PFSK-1 (cell line): ENCODE data around the gene LRBA.

Source experiments
- FOXP2 ChIP-seq: optimal IDR thresholded peaks from 2 replicates; pipeline ENCODE3; 2011; ENCODE audit warnings: borderline replicate concordance, control low read depth, inconsistent platforms; ENCODE audit not compliant: insufficient read depth; ENCODE audit errors: extremely low read length, extremely low read depth
- POLR2AphosphoS5 ChIP-seq: IDR thresholded peaks from 2 replicates; pipeline ENCODE4 v1.6.1; 2012; ENCODE audit warnings: low read depth, mild to moderate bottlenecking, control low read depth, low read length, moderate library complexity
- SIN3A ChIP-seq: IDR thresholded peaks from 2 replicates; pipeline ENCODE4 v1.6.1; 2012; ENCODE audit warnings: mild to moderate bottlenecking, low read length, moderate library complexity, borderline replicate concordance; ENCODE audit not compliant: insufficient read depth
- TAF1 ChIP-seq: IDR thresholded peaks from 2 replicates; pipeline ENCODE4 v1.6.1; 2012; ENCODE audit warnings: low read length, control low read depth, borderline replicate concordance; ENCODE audit not compliant: insufficient read depth
- TF ChIP-seq, protein P1 (sequence below), 2 experiments: IDR thresholded peaks; 2 replicates each; pipeline versions ENCODE4 v1.6.1 to v1.8.0; 2011 to 2012; ENCODE audit warnings: low read depth in 2 of 2, low read length in 2 of 2, control low read depth in 1 of 2, inconsistent platforms in 1 of 2, mild to moderate bottlenecking in 1 of 2, moderate library complexity in 1 of 2; ENCODE audit not compliant: insufficient read depth in 1 of 2

LRBA gene

DNA sequence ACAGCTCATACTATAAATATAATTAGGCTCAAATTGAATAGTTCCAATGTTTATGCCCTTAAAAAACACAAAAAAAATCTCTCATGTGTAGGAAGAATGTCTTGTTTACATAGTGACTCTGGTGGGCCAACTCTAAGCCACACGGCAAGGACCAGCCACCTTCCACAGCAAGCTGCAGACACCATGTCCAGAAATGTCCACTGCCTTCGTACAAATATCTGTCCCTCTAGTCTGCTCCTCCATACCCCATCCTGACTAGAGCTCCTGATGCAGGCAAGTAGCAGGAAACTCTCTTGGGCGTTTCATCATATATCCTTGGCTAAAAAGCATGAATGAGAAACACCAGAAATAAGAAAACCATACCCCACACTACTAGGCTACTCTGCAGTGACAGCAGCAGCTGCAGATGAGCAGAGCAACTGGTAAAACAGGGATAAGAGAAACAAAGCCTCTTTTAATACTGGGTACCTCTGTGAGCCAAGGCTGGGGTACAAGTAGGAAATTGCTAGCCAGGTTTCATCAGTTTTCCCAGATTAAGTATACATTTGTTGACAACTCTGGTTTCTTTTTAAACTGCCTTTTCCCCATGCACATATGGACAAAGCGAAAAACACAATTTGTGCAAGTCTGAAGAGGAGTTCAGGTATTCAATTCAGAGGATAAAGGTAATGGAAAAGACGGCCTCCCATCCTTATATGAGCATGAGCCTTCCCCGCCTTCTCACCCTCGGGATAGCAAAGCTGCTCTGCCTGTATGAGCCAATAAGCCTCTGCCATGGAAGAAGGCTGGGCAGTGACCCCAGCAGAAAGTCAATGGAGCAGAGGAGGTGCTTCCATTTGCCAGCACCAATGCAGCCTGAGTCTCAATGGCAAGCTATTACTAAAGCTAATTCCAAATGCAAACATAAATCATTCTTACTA is 691.4 kb downstream of the LRBA start:
- TF ChIP-seq SIN3A (no peak), TAF1 (no peak), POLR2AphosphoS5 (no peak), FOXP2 (no peak)
- TF ChIP-seq, protein P1, sequence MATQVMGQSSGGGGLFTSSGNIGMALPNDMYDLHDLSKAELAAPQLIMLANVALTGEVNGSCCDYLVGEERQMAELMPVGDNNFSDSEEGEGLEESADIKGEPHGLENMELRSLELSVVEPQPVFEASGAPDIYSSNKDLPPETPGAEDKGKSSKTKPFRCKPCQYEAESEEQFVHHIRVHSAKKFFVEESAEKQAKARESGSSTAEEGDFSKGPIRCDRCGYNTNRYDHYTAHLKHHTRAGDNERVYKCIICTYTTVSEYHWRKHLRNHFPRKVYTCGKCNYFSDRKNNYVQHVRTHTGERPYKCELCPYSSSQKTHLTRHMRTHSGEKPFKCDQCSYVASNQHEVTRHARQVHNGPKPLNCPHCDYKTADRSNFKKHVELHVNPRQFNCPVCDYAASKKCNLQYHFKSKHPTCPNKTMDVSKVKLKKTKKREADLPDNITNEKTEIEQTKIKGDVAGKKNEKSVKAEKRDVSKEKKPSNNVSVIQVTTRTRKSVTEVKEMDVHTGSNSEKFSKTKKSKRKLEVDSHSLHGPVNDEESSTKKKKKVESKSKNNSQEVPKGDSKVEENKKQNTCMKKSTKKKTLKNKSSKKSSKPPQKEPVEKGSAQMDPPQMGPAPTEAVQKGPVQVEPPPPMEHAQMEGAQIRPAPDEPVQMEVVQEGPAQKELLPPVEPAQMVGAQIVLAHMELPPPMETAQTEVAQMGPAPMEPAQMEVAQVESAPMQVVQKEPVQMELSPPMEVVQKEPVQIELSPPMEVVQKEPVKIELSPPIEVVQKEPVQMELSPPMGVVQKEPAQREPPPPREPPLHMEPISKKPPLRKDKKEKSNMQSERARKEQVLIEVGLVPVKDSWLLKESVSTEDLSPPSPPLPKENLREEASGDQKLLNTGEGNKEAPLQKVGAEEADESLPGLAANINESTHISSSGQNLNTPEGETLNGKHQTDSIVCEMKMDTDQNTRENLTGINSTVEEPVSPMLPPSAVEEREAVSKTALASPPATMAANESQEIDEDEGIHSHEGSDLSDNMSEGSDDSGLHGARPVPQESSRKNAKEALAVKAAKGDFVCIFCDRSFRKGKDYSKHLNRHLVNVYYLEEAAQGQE (IDR thresholded peaks at IDR 0.05; ENCODE audit: insufficient read depth in 1 of 2, low read depth in 2 of 2, low read length in 2 of 2), result no peak

DNA sequence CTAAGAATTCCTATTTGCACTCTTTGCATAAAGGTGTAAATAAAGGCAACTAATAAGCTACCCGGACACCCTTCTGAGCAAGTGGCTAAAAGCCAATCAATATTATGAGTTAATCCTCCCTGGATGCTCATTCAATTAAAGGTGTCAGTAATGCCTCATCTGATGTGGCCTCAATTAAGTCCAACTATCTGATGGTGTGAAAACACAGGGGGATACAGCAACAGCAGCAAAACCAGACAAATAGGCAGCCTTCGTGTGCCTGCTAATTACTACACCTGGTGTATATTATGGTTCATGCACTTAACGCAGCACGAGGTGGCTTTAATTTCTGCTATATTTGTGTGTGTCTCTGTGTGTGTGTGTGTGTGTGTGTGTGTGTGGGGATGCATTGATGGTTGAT is 692.4 kb downstream of the LRBA start:
- TF ChIP-seq POLR2AphosphoS5 (no peak), TAF1 (no peak), FOXP2 (no peak)
- TF ChIP-seq, protein P1 (IDR thresholded peaks at IDR 0.05; ENCODE audit: insufficient read depth in 1 of 2, low read depth in 2 of 2, low read length in 2 of 2), result no peak

DNA sequence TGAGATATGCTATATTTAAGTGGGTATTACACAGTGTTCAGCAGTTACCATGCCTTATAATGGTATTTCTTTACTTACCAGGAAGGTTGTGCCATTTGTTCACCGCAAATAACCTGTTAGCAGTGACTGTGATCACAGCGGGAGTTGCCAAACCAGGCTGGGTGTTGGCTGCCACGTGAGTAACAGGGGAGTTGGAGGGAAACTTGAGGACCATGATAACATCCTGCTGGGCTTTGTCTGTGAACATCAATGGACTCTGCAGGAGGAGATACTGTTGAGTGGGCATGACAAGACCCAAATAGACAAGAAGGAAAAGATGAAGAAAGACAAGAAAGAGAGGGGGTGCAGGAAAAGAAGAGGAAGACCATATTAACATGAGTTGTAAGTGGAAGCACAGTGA is 694.0 kb downstream of the LRBA start:
- TF ChIP-seq POLR2AphosphoS5 (no peak), FOXP2 (no peak), TAF1 (no peak), SIN3A (no peak)
- TF ChIP-seq, protein P1 (IDR thresholded peaks at IDR 0.05; ENCODE audit: insufficient read depth in 1 of 2, low read depth in 2 of 2, low read length in 2 of 2), result no peak

DNA sequence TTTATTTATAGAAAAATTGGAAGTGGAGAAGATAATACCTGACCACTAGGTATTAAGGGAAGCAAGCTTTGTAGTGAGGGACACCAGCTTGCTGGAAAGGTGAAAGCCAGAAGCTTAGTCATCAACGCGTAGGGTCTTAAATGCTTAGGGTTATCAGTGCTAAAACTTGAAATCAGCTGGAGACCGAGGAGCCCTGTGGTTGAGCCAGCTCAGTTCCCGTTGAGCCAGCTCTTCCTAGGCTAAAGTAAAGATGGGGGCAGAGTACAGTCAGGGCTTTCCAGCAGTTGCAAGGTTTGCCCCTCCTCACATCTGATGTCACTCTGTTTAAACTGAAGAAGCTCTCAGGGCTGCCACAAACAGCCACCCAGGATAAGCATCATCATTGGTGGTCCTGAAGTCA is 696.1 kb downstream of the LRBA start:
- TF ChIP-seq, protein P1 (IDR thresholded peaks at IDR 0.05; ENCODE audit: insufficient read depth in 1 of 2, low read depth in 2 of 2, low read length in 2 of 2), result no peak
- TF ChIP-seq SIN3A, result no peak
- TF ChIP-seq FOXP2, result no peak
- no peak for TF ChIP-seq TAF1
